ENCODE results near the gene GON7.
A peak's percentile ranks its signal among the peaks of the same experiment; 100 is the strongest.

Gene GON7

GRCh38 chr14:93231129-93231979 lies 24.5 kb upstream of the GON7 start:
- no CpG with 5 or more reads among the region's 39 CpGs for WGBS (ENCODE audit: insufficient coverage, insufficient read length)
- Histone ChIP-seq H3K27me3 (ENCODE audit: control insufficient read depth, insufficient read depth, low read length) (no peaks in the 10 kb centered on the region), H3K27ac (ENCODE audit: low read length) (no peak overlapping the region), H3K4me1 (ENCODE audit: control insufficient read depth, insufficient read depth, low read length) (no peaks in the 10 kb centered on the region), H3K9me3 (ENCODE audit: control insufficient read depth, insufficient read depth, low read length) (no peaks in the 10 kb centered on the region), H3K36me3 (ENCODE audit: control insufficient read depth, insufficient read depth, low read length) (peaks cover 3% of the 10 kb centered on the region; the same call in 1 of the 2 replicates), H3K4me3 (ENCODE audit: low read length) (no peak overlapping the region)
- DNase-seq (ENCODE audit: low read depth, low spot score), result no peak

- no peaks in the 10 kb centered on the region for H3K27me3 ChIP-seq (ENCODE audit: control insufficient read depth, insufficient read depth, low read length)
- no CpG with 5 or more reads among the region's 16 CpGs for WGBS (ENCODE audit: insufficient coverage, insufficient read length)
- no peak for DNase-seq (ENCODE audit: low read depth, low spot score)
- no peaks in the 10 kb centered on the region for H3K4me1 ChIP-seq (ENCODE audit: control insufficient read depth, insufficient read depth, low read length)
- H3K9me3 ChIP-seq (ENCODE audit: control insufficient read depth, insufficient read depth, low read length), result no peaks in the 10 kb centered on the region
- peaks cover 3% of the 10 kb centered on the region; the same call in 1 of the 2 replicates for H3K36me3 ChIP-seq (ENCODE audit: control insufficient read depth, insufficient read depth, low read length)
- no peak overlapping the region for H3K4me3 ChIP-seq (ENCODE audit: low read length)
- H3K27ac ChIP-seq (ENCODE audit: low read length), result no peak overlapping the region
These were observed 23.7 kb upstream of the GON7 start for GRCh38 chr14:93230539-93230938.

- H3K9me3 ChIP-seq (ENCODE audit: control insufficient read depth, insufficient read depth, low read length), result no peaks in the 10 kb centered on the region
- peaks cover 3% of the 10 kb centered on the region; the same call in 1 of the 2 replicates for H3K36me3 ChIP-seq (ENCODE audit: control insufficient read depth, insufficient read depth, low read length)
- H3K4me1 ChIP-seq (ENCODE audit: control insufficient read depth, insufficient read depth, low read length), result no peaks in the 10 kb centered on the region
- no peak for DNase-seq (ENCODE audit: low read depth, low spot score)
- no peaks in the 10 kb centered on the region for H3K27me3 ChIP-seq (ENCODE audit: control insufficient read depth, insufficient read depth, low read length)
- no peak overlapping the region for H3K4me3 ChIP-seq (ENCODE audit: low read length)
- H3K27ac ChIP-seq (ENCODE audit: low read length), result no peak overlapping the region
- WGBS (ENCODE audit: insufficient coverage, insufficient read length), result no CpG with 5 or more reads among the region's 8 CpGs
These were observed 21.7 kb upstream of the GON7 start for GRCh38 chr14:93228550-93228949.

GRCh38 chr14:93223565-93223964 lies 16.7 kb upstream of the GON7 start:
- no peak for DNase-seq (ENCODE audit: low read depth, low spot score)
- no peaks in the 10 kb centered on the region for H3K4me1 ChIP-seq (ENCODE audit: control insufficient read depth, insufficient read depth, low read length)
- no CpG with 5 or more reads among the region's 27 CpGs for WGBS (ENCODE audit: insufficient coverage, insufficient read length)

GRCh38 chr14:93220509-93220908 lies 13.6 kb upstream of the GON7 start:
- Histone ChIP-seq H3K36me3 (ENCODE audit: control insufficient read depth, insufficient read depth, low read length) (peaks cover 3% of the 10 kb centered on the region; the same call in 1 of the 2 replicates), H3K9me3 (ENCODE audit: control insufficient read depth, insufficient read depth, low read length) (no peaks in the 10 kb centered on the region), H3K4me1 (ENCODE audit: control insufficient read depth, insufficient read depth, low read length) (no peaks in the 10 kb centered on the region), H3K27ac (ENCODE audit: low read length) (no peak overlapping the region), H3K27me3 (ENCODE audit: control insufficient read depth, insufficient read depth, low read length) (no peaks in the 10 kb centered on the region), H3K4me3 (ENCODE audit: low read length) (no peak overlapping the region)
- DNase-seq (ENCODE audit: low read depth, low spot score), result no peak

More at GRCh38 chr14:93223565-93223964, 16.7 kb upstream of the GON7 start:
- Histone ChIP-seq H3K27ac (ENCODE audit: low read length) (no peak overlapping the region), H3K36me3 (ENCODE audit: control insufficient read depth, insufficient read depth, low read length) (peaks cover 3% of the 10 kb centered on the region; the same call in 1 of the 2 replicates), H3K4me3 (ENCODE audit: low read length) (no peak overlapping the region), H3K9me3 (ENCODE audit: control insufficient read depth, insufficient read depth, low read length) (no peaks in the 10 kb centered on the region), H3K27me3 (ENCODE audit: control insufficient read depth, insufficient read depth, low read length) (no peaks in the 10 kb centered on the region)

- DNase-seq (ENCODE audit: low read depth, low spot score), result peak; percentile 18
- Histone ChIP-seq H3K4me3 (ENCODE audit: low read length) (no peak overlapping the region), H3K36me3 (ENCODE audit: control insufficient read depth, insufficient read depth, low read length) (peaks cover 5% of the 10 kb centered on the region; the same call in 1 of the 2 replicates), H3K9me3 (ENCODE audit: control insufficient read depth, insufficient read depth, low read length) (no peaks in the 10 kb centered on the region), H3K27me3 (ENCODE audit: control insufficient read depth, insufficient read depth, low read length) (no peaks in the 10 kb centered on the region), H3K27ac (ENCODE audit: low read length) (no peak overlapping the region), H3K4me1 (ENCODE audit: control insufficient read depth, insufficient read depth, low read length) (no peaks in the 10 kb centered on the region)
- WGBS (ENCODE audit: insufficient coverage, insufficient read length), result no CpG with 5 or more reads among the region's 3 CpGs
These were observed 12.3 kb upstream of the GON7 start for GRCh38 chr14:93219103-93219726.

- H3K9me3 ChIP-seq (ENCODE audit: control insufficient read depth, insufficient read depth, low read length), result no peaks in the 10 kb centered on the region
- H3K36me3 ChIP-seq (ENCODE audit: control insufficient read depth, insufficient read depth, low read length), result peaks cover 5% of the 10 kb centered on the region; the same call in 1 of the 2 replicates
- H3K27ac ChIP-seq (ENCODE audit: low read length), result no peak overlapping the region
- no peak overlapping the region for H3K4me3 ChIP-seq (ENCODE audit: low read length)
- DNase-seq (ENCODE audit: low read depth, low spot score), result no peak
- no CpG with 5 or more reads among the region's 2 CpGs for WGBS (ENCODE audit: insufficient coverage, insufficient read length)
- no peaks in the 10 kb centered on the region for H3K27me3 ChIP-seq (ENCODE audit: control insufficient read depth, insufficient read depth, low read length)
- H3K4me1 ChIP-seq (ENCODE audit: control insufficient read depth, insufficient read depth, low read length), result no peaks in the 10 kb centered on the region
These were observed 7.7 kb upstream of the GON7 start for GRCh38 chr14:93214598-93214997.

- no peaks in the 10 kb centered on the region for H3K4me1 ChIP-seq (ENCODE audit: control insufficient read depth, insufficient read depth, low read length)
- peaks cover 5% of the 10 kb centered on the region; the same call in 1 of the 2 replicates for H3K36me3 ChIP-seq (ENCODE audit: control insufficient read depth, insufficient read depth, low read length)
- DNase-seq (ENCODE audit: low read depth, low spot score), result no peak
- H3K4me3 ChIP-seq (ENCODE audit: low read length), result no peak overlapping the region
- WGBS (ENCODE audit: insufficient coverage, insufficient read length), result no CpG with 5 or more reads among the region's 3 CpGs
- no peaks in the 10 kb centered on the region for H3K27me3 ChIP-seq (ENCODE audit: control insufficient read depth, insufficient read depth, low read length)
- H3K27ac ChIP-seq (ENCODE audit: low read length), result no peak overlapping the region
- no peaks in the 10 kb centered on the region for H3K9me3 ChIP-seq (ENCODE audit: control insufficient read depth, insufficient read depth, low read length)
These were observed 5.6 kb upstream of the GON7 start for GRCh38 chr14:93212432-93212831.

GRCh38 chr14:93207468-93208308 lies 823 bp upstream of the GON7 start:
- Histone ChIP-seq H3K27ac (ENCODE audit: low read length) (no peak overlapping the region), H3K4me1 (ENCODE audit: control insufficient read depth, insufficient read depth, low read length) (no peaks in the 10 kb centered on the region), H3K36me3 (ENCODE audit: control insufficient read depth, insufficient read depth, low read length) (no peaks in the 10 kb centered on the region), H3K4me3 (ENCODE audit: low read length) (peak overlapping the region; percentile 72; the same call in 1 of the 2 replicates), H3K27me3 (ENCODE audit: control insufficient read depth, insufficient read depth, low read length) (no peaks in the 10 kb centered on the region), H3K9me3 (ENCODE audit: control insufficient read depth, insufficient read depth, low read length) (no peaks in the 10 kb centered on the region)
- no CpG with 5 or more reads among the region's 23 CpGs for WGBS (ENCODE audit: insufficient coverage, insufficient read length)
- DNase-seq (ENCODE audit: low read depth, low spot score), result no peak

GRCh38 chr14:93201155-93201704 lies 5.6 kb downstream of the GON7 start:
- Histone ChIP-seq H3K36me3 (ENCODE audit: control insufficient read depth, insufficient read depth, low read length) (no peaks in the 10 kb centered on the region), H3K27ac (ENCODE audit: low read length) (no peak overlapping the region), H3K9me3 (ENCODE audit: control insufficient read depth, insufficient read depth, low read length) (no peaks in the 10 kb centered on the region), H3K4me1 (ENCODE audit: control insufficient read depth, insufficient read depth, low read length) (no peaks in the 10 kb centered on the region), H3K4me3 (ENCODE audit: low read length) (no peak overlapping the region), H3K27me3 (ENCODE audit: control insufficient read depth, insufficient read depth, low read length) (no peaks in the 10 kb centered on the region)
- WGBS (ENCODE audit: insufficient coverage, insufficient read length), result no CpG with 5 or more reads among the region's 7 CpGs
- no peak for DNase-seq (ENCODE audit: low read depth, low spot score)
